HFF-Myc (cell line): ENCODE measurements around the gene GUCY1A1.

Experiments
- DNase-seq: peaks from one replicate; pipeline ENCODE4 v3.0.0-alpha.2; 2011; ENCODE audit warnings: low read depth; ENCODE audit errors: extremely low read depth
- H3K4me3 ChIP-seq: replicated peaks from 2 replicates; pipeline ENCODE4 v1.5.1; 2011; ENCODE audit warnings: low read depth, mild to moderate bottlenecking, control low read depth, low read length
- CTCF ChIP-seq: IDR thresholded peaks from 2 replicates; pipeline ENCODE4 v1.5.1; 2012; ENCODE audit warnings: mild to moderate bottlenecking, low read depth, low read length, control low read depth; ENCODE audit errors: missing control alignments

GUCY1A1 gene

GRCh38 chr4:155696226-155696625 is 29.6 kb downstream of the GUCY1A1 start:
- no peak for TF ChIP-seq CTCF
- no peak overlapping the region for H3K4me3 ChIP-seq
- DNase-seq = no peak

- DNase-seq = no peak
- no peak for TF ChIP-seq CTCF
- no peak overlapping the region for H3K4me3 ChIP-seq
These were observed 30.1 kb downstream of the GUCY1A1 start for GRCh38 chr4:155696726-155697125.

GRCh38 chr4:155701827-155702226 is 35.2 kb downstream of the GUCY1A1 start:
- H3K4me3 ChIP-seq = no peak overlapping the region
- TF ChIP-seq CTCF = no peak
- no peak for DNase-seq

- H3K4me3 ChIP-seq = no peak overlapping the region
- DNase-seq = no peak
- TF ChIP-seq CTCF = no peak
These were observed 37.0 kb downstream of the GUCY1A1 start for GRCh38 chr4:155703486-155704247.

GRCh38 chr4:155704841-155705404 is 38.3 kb downstream of the GUCY1A1 start:
- TF ChIP-seq CTCF = no peak
- H3K4me3 ChIP-seq = no peak overlapping the region
- no peak for DNase-seq

- no peak for TF ChIP-seq CTCF
- no peak for DNase-seq
- H3K4me3 ChIP-seq = no peak overlapping the region
These were observed 39.0 kb downstream of the GUCY1A1 start for GRCh38 chr4:155705664-155706063.
